ENCODE measurements around the gene LAMTOR4. TPM values are rescaled to one million over a fixed set of nuclear protein-coding genes. Genes with fewer than 3 reads are reported as not detected.

The LAMTOR4 gene
- 59.5 TPM for polyA plus RNA-seq (ENCODE audit: insufficient read length)

DNA sequence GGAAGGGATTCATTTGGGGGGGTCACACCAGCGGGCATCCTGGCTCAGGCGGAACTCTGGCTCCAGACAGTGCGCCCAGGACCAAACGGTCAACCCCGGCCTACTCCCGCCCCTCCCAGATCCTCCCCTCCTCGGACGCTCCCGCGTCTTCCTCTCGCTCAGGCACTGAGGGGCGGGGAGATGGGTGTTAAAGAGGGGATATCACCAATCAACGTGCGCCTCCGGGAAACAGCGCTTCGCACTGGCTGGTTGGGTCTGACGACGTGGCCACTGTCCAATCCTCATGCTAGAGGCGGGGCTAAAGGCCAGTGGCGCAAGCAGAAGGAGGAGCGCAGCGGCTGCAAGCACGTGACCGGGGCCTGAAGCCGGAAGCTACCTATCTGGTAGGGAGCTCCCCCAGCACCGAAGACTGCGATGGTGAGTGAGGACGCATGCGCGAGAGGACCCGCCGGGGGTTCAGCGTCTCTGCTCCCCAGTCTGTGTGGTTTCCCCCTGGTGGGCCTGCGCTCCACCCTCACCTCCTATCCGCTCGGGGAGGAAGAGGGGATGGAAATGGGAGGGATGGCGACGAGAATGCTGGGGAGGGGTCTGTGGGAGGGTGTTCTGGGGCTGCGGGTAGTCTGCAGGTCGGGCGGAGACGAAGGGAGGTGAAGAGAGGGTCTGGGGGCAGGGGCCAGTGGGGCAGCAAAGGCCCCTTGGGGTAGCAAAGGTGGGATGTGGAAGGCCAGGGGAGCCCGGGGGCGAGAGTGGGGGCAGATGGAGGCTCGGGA is at the start of gene LAMTOR4:
TSS of gene LAMTOR4 (plus strand) at position 360 of the 770 bp plus-strand sequence. CDS start at position 415, 55 bp downstream.
- DNase-seq: peak; percentile 98

DNA sequence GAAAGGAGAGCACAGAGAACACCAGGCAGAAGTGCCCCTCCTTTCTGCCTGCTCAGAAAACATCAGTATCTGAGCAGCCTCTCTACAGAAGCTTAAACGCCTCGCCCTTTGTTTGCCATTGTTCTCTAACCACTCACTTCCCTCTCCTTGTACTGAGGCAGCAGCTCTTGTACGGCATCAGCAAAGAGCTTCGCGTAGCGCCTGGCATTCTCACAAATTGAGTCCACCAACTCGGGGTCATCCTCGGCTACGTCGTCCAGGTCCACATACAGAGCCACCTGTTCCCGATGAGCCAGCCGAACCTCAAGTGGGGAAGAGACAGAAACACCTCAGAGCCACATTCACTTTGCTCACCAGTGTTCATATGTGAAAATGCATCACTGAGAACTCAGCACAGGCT is 49.3 kb upstream of the LAMTOR4 start:
- no peak for DNase-seq

GRCh38 chr7:100100420-100101015 is 48.2 kb upstream of the LAMTOR4 start:
- peak; percentile 97 for DNase-seq

DNA sequence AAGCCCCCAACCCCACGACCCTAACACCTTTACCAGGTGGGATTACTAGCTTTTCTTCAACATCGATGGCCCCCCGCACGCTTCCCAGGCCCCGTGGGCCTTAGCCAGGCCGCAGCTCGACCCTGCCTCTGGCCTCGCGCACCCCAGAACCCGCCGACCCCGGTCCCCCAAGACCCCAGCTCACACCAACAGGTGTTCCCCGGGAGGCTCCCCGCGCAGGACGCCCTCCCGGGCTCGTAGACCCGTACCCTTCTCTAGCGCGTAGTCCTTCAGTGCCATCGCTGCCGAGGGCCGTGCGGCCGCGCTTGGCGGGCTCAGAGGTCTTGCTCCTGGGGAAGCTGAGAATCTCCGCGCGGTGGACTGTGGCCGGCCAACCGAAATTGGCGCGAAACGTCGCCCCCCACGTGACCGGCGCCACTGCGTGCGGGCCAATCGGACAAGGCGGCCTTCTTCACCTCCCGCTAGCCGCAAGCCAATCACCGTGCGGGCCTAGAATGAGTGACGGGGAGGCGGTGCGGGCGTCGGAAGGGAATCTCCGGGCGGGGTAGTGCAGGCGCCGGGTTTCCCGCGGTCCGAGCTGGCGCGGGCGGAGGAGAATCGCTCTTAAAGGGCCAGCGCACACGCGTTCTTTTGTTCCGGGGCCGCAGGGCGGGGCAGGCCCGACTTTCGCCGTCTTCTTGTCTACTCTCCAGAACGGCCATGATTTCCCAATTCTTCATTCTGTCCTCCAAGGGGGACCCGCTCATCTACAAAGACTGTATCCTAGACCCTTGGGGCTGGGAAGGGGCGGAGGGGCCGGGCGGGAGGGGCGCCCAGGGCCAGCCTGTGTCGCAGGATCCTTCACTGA is 47.5 kb upstream of the LAMTOR4 start, which contains the start of the genes AP4M1 and MCM7:
TSS of gene AP4M1 (plus strand) at position 628 of the 847 bp plus-strand sequence. CDS start at position 700, 72 bp downstream.
TSS of gene MCM7 (minus strand) at position 382 of the 847 bp plus-strand sequence. CDS start at position 279, 103 bp downstream.
- peak; percentile 98 for DNase-seq

GRCh38 chr7:100102950-100103840 is 45.5 kb upstream of the LAMTOR4 start:
- DNase-seq: no peak

DNA sequence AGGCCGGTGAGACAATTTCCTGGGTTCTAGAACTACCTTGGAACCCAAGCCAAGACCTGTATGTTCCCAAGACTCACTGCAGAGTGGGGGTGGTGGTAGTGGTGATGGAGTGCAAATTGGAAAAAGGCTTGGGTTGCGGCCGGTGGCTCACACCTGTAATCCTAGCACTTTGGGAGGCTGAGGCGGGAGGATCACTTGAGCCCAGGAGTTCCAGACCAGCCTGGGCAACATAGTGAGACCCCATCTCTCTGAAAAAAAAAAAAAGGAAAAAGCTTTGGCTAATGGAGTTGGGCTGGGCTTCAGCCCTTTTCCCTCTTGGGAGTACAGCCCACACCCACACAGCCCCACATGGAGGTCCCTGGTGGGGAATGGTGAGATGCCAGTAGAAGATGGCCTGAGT is 43.2 kb upstream of the LAMTOR4 start:
- no peak for DNase-seq

DNA sequence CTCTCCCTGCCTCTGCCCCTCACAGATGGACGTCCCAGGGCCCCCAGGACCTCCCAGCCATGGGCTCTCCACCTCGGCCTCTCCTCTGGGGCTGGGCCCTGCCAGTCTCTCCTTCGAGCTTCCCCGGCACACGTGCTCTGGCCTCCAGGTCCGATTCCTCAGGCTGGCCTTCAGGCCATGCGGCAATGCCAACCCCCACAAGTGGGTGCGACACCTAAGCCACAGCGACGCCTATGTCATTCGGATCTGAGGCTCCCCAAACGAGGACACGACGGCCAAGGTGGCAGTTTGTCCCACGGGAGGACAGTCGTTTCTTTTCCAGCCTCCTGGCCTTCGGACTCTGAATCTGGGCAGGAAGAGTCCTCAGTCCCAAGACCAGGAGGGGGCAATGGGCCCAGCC is 42.1 kb upstream of the LAMTOR4 start:
- no peak for DNase-seq

DNA sequence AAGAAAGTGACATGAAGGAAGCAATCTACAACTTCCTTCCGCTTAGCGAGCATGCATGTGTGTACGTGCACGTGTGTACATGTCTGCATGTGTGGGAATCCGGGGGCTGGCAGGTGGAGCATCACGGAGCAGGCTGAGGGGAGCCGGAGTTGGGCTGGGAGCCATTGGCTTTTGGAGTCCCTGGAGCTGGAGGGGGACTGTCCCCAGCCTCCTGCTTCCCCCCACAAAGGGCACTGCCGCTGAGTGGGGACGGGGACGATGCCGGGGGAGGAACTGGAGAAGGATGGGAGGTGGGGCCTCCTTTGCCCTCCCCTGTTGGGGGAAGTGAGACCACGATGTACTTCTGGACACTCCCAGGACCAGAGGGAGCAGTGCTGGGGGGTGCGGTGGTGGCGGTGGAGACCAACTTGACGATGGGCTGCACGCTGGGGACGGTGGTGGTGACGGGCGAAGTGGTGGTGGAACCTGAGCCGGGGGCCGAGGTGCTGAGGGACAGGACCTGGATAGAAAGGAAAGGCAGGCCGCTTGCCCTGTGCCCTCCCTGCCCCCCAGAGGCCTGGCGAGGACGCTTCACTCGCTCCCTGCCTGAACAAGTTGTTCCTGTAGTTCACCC is 41.5 kb upstream of the LAMTOR4 start:
- DNase-seq: no peak

DNA sequence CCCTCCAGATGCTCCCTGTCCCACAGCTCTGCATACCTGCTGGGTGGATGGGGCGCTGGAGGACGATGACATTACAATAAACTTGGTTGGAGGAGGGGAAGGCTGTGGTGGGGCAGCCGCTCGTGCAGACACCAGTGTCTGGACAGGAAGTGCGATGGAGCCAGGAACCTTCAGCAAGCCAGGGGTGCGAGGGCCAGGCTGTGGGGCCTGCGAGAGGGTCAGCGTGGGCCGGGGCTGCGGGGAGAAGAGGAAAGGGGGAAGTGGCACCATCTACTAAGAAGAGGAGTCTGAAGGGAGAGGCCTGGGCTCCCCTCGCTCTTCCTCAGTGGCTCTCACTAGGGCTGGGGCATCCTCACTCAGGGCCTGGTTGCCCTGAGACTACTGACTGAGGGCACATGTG is 40.8 kb upstream of the LAMTOR4 start:
- no peak for DNase-seq

DNA sequence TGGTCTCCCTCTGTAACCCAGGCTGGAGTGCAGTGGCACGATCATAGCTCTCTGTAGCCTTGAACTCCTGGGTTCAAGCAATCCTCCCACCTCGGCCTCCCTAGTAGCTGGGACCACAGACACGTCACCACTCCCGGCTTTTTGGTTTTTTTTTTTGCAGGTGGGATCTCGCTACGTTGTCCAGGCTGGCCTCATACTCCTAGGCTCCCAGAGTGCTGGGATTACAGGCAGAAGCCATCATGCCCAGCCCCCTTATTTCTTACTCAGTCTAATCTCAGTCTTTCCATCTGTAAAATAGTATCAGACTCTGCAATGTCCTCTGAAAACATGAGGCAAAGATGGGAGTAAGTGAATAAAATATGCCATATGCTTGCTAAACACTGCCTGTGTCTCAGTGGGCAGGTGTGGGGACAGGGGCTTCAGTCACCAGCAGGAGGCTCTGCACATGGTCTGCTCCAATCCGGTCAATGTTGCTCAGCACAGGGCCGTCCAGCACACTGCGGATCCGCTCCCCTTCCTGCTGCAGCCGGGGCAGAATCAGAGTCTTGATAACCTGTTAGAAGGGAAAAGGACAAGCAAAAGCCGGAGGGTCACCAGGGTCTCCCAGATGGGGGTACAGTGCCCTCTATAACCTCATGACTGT is 39.1 kb upstream of the LAMTOR4 start:
- no peak for DNase-seq

GRCh38 chr7:100111156-100111555 is 37.6 kb upstream of the LAMTOR4 start:
- no peak for DNase-seq

DNA sequence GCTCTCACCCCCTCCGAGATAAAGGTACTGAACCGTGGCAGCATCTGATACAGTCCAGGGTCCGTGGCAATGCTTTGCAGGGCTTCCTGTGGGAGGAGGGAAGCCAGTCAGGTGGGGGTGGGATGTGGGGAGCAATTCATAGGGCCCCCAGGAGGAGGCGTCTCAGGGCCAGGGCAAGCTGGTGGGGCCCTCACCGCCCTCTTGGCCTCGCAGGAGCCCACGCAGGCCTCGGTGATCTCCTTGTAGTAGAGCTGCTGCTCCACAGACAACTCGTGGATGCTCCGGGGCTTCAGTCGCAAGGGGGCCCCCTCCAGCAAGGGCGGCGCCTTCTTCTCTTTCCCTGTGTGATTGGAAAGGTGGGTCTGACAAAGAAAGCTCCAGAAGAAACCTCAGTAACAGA is 36.8 kb upstream of the LAMTOR4 start:
- DNase-seq: no peak

DNA sequence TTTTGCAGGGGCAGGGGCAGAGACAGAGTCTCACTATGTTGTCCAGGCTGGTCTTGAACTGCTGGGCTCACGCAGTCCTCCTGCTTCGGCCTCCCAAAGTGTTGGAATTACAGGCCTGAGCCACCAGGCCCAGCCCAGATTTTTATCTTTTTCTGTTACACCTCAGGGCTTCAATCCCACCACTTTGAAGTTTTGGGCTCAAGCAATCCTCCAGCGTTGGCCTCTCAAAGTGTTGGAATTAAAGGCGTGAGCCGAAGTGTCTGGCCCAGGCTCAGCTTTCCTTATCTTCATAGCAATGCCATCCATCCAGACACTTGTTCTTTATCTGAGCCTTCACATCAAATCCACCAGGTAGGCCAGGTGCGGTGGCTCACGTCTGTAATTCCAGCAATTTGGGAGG is 33.7 kb upstream of the LAMTOR4 start:
- no peak for DNase-seq

DNA sequence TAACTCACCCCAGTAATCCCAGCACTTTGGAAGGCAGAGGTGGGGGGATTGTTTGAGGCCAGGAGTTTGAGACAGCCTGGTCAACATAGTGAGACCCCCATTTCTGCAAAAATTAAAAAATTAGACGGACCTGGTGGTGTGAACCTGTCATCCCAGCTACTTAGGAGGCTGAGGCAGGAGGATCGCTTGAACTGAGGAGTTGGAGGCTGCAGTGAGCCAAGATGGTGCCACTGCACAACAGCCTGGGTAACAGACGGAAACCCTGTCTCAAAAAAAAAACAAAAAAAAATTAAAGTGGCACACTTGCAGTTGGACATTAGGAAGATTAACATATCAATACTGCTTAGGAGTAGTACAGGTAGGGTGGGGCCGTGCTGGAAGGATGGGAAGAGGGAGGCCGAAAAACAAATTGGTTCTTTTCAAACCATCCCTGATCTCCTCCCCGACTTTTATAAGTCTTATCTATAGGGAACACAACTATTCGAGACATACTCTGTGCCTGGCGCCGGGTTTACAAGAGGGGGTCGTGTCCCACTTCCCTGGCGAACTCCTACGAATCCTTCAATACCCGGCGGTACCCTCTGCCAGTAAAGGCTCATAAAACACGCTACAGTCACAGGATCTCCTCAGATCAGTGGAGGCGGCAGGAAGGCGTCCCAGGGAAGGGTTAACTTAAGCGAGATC is 30.2 kb upstream of the LAMTOR4 start:
- no peak for DNase-seq

DNA sequence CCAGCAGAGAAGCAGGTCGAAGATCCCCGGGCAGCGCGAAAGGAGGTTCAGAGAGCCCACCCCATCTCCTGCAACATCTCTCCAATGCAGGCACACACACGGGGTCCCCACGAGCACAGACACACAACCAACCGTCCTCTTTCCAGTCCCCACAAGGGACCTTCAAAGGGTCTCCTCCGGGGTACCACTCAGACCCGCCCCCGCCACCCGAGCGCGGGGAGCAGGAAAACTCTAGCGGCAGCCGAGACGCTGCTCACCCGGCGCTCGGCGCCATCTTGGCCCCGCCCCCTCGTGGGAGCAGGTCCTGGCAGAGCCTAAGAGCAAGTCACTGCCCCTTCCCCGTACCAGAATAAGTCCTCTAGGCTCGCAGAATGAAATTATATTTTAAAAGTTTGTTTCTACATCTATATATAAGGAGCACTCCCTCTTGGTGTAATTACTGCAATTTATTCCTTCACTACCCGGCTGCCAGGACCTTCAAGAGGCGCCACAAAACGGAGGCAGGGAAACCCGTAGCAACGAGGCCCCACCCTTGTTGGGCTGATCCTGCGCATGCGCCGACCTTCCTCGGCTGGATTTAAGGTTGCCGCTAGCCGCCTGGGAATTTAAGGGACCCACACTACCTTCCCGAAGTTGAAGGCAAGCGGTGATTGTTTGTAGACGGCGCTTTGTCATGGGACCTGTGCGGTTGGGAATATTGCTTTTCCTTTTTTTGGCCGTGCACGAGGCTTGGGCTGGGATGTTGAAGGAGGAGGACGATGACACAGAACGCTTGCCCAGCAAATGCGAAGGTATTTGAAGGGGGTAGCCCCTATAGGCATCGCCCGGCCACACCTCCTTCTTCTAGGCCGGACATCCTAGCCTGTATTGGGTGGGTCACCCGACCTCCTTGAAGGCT is 29.4 kb upstream of the LAMTOR4 start, which contains the start of the genes CNPY4 and TAF6:
TSS of gene CNPY4 (plus strand) at position 563 of the 898 bp plus-strand sequence. CDS start at position 674, 111 bp downstream.
TSS of gene TAF6 (minus strand) at position 287 of the 898 bp plus-strand sequence. CDS start 5,149 bp downstream, outside the sequence.
- DNase-seq: peak; percentile 97

- DNase-seq: peak; percentile 79
Measured at GRCh38 chr7:100119970-100120732, 28.6 kb upstream of the LAMTOR4 start.

DNA sequence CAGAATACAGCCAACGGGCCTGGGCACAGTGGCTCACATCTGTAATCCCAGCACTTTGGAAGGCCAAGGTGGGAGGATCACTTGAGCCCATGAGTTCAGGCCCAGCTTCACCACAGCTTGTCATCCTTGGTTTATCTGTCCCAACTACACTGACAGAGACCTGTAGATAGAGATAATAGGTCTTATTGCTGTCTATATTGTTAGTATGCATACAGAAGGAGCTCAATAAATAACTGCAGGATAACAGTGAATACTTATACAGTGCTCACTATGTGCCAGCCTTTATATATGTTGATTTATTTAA is 28.0 kb upstream of the LAMTOR4 start:
- no peak for DNase-seq

DNA sequence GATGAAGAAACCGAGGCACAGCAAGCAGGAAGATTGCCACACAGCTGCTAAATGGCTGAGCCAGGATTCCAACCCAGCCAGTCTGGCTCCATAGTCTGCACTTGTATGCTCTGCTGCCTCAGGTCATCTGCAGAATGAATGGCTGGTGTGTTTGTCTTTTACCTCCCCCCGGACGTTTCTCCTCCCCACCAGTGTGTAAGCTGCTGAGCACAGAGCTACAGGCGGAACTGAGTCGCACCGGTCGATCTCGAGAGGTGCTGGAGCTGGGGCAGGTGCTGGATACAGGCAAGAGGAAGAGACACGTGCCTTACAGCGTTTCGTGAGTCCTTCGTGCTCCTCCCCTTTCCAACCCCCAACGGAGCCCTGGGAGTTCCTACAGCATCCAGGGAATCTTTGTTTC is 26.7 kb upstream of the LAMTOR4 start:
- no peak for DNase-seq

Measured in hindlimb muscle (tissue), 1 donor.